GM12865 (cell line): ENCODE measurements around the gene ANKRD27.

ENCODE experiments used
- DNase-seq: peaks from one replicate; pipeline ENCODE4 v3.0.0; 2010; ENCODE audit warnings: low read depth
- H3K4me3 ChIP-seq: 2 replicates; pipeline ENCODE4 v1.5.1; 2011; ENCODE audit warnings: mild to moderate bottlenecking, low read depth, low read length, control low read depth
- TF ChIP-seq, protein P1 (sequence below): IDR thresholded peaks from 2 replicates; pipeline ENCODE4 v1.5.1; 2011; ENCODE audit warnings: low read length, control low read depth, low read depth, inconsistent platforms; ENCODE audit not compliant: insufficient read depth; ENCODE audit errors: missing control alignments

Gene ANKRD27

DNA sequence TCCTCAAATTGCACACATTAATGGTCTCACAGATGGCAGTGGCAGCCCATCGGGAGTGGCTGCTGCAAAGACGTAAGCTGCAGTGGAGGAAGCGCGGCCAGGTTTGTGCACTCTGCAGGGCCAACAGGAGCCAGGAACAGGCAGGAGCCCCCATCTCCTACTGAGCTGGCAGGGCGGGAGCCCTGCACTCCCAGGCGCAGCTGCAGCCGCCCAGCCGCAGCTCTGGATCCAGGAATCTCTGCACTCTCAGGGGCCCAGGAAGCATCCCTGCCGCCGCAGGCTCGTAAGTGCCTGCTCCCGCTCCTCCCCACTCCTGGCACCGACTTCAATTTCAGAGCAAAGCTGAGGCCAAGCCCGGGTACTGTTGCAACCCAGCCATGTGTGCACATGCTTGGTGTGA is 37.5 kb downstream of the ANKRD27 start:
- TF ChIP-seq, protein P1, sequence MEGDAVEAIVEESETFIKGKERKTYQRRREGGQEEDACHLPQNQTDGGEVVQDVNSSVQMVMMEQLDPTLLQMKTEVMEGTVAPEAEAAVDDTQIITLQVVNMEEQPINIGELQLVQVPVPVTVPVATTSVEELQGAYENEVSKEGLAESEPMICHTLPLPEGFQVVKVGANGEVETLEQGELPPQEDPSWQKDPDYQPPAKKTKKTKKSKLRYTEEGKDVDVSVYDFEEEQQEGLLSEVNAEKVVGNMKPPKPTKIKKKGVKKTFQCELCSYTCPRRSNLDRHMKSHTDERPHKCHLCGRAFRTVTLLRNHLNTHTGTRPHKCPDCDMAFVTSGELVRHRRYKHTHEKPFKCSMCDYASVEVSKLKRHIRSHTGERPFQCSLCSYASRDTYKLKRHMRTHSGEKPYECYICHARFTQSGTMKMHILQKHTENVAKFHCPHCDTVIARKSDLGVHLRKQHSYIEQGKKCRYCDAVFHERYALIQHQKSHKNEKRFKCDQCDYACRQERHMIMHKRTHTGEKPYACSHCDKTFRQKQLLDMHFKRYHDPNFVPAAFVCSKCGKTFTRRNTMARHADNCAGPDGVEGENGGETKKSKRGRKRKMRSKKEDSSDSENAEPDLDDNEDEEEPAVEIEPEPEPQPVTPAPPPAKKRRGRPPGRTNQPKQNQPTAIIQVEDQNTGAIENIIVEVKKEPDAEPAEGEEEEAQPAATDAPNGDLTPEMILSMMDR: no peak
- no peak for DNase-seq
- H3K4me3 ChIP-seq: no peak overlapping the region

DNA sequence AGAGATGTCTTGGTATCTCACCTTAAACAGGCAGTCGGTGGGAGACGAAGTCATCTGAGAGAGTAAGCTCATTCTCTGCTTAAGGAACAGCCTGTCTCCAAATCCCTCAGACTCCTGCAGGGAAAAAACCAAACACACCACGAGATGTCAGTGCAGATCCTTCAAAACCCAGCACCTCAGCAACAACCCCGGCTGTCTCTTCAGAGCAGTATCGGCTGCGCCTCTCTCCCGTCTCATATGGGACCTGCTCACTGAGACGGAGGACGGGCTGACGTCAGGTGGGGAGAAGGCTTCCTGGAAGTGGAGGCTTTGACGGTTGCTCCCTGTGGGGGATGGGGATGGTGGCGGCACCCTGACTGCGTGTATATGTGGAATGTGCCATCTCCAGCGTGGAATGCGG is 43.6 kb downstream of the ANKRD27 start:
- TF ChIP-seq, protein P1: no peak
- H3K4me3 ChIP-seq: no peak overlapping the region
- no peak for DNase-seq

DNA sequence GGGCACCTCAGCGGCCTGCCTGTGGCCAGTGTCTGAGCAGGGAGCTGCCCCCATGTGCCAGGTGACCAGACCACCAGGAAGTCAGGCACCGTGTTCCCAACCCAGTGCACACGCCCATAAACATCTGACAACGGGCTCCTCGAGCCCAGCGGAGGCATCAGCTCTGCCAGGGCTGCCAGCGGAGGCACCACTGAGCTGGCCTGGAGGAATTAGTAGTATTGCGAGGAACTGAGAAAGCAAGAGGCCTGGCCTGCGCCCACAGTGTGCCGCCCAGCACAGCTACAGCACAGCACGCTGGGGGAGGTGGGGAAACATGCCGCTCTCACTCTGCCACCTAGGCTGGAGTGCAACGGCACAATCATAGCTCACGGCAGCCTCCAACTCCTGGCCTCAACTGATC is 44.6 kb downstream of the ANKRD27 start:
- TF ChIP-seq, protein P1: no peak
- no peak overlapping the region for H3K4me3 ChIP-seq
- no peak for DNase-seq

- TF ChIP-seq, protein P1: no peak
- H3K4me3 ChIP-seq: no peak overlapping the region
- DNase-seq: no peak
These were observed 47.2 kb downstream of the ANKRD27 start for GRCh38 chr19:32627714-32628270.

- H3K4me3 ChIP-seq: no peak overlapping the region
- TF ChIP-seq, protein P1: no peak
- no peak for DNase-seq
These were observed 48.0 kb downstream of the ANKRD27 start for GRCh38 chr19:32626969-32627368.

DNA sequence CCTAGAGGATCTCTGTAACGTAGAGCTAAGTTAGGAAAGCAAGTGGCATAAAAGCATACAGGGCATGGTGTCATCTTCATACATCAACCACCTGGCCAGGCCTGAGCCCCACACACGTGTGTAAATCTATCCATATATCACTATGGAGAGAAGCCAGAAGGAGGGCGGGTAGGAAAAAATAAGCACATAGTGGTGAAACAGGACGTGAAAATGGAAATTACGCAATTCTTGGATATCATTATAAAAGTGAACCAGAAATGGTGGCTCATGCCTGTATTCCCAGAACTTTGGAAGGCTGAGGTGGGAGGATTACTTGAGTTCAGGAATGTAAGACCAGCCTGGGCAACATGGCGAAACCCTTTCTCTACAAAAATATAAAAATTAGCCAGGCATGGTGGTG is 50.6 kb downstream of the ANKRD27 start:
- no peak for DNase-seq
- TF ChIP-seq, protein P1: no peak
- no peak overlapping the region for H3K4me3 ChIP-seq

DNA sequence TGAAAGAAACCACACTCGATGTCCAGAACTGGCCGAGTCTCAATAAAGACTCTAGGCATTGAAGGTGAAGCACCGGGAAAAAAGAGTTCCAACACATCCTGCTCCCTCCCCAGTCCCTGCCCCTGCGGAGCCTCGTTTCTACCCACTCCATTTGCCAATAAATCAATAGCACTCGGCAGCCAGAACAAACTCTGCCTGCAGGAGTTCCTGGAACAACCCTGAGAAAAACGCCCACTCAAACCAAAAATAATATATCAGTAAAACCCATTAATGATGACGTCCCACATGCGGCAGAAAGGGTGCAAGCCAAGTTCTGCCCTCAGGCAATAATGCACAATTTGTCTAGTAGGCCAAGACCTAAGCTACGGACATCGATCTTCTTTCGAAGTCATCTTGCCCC is 53.0 kb downstream of the ANKRD27 start:
- TF ChIP-seq, protein P1: no peak
- no peak overlapping the region for H3K4me3 ChIP-seq
- DNase-seq: no peak
